KOPT-K1 (cell line): ENCODE measurements around the gene CLDN4.
"Not testable (repeated sequence)": the region's sequence is repeated elsewhere in the genome, so short reads cannot be mapped to it uniquely, and the experiment has no call there.

Source experiments
- H3K27ac ChIP-seq: fragments of 200-600 bp; sonication (generic); 2 replicates; pipeline ENCODE4 v1.5.1; 2016; ENCODE audit warnings: antibody characterized with exemption, mild to moderate bottlenecking, low read depth, low read length; ENCODE audit not compliant: poor library complexity, severe bottlenecking
- H3K36me3 ChIP-seq: fragments of 200-600 bp; sonication (generic); 2 replicates; pipeline ENCODE4 v1.5.1; 2017; ENCODE audit warnings: antibody characterized with exemption, mild to moderate bottlenecking, low read length, moderate library complexity; ENCODE audit not compliant: insufficient read depth
- H3K9me3 ChIP-seq: fragments of 200-600 bp; sonication (generic); 2 replicates; pipeline ENCODE4 v1.5.1; 2017; ENCODE audit warnings: antibody characterized with exemption, low read length, mild to moderate bottlenecking; ENCODE audit not compliant: insufficient read depth, poor library complexity, severe bottlenecking

The CLDN4 gene

DNA sequence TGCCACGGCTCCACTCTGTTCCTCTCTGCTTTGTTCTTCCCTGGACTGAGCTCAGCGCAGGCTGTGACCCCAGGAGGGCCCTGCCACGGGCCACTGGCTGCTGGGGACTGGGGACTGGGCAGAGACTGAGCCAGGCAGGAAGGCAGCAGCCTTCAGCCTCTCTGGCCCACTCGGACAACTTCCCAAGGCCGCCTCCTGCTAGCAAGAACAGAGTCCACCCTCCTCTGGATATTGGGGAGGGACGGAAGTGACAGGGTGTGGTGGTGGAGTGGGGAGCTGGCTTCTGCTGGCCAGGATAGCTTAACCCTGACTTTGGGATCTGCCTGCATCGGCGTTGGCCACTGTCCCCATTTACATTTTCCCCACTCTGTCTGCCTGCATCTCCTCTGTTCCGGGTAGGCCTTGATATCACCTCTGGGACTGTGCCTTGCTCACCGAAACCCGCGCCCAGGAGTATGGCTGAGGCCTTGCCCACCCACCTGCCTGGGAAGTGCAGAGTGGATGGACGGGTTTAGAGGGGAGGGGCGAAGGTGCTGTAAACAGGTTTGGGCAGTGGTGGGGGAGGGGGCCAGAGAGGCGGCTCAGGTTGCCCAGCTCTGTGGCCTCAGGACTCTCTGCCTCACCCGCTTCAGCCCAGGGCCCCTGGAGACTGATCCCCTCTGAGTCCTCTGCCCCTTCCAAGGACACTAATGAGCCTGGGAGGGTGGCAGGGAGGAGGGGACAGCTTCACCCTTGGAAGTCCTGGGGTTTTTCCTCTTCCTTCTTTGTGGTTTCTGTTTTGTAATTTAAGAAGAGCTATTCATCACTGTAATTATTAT, 1.2 kb downstream of the CLDN4 start:
- Histone ChIP-seq H3K36me3 (no peaks in the 10 kb centered on the region), H3K9me3 (no peaks in the 10 kb centered on the region), H3K27ac (no peak overlapping the region)

DNA sequence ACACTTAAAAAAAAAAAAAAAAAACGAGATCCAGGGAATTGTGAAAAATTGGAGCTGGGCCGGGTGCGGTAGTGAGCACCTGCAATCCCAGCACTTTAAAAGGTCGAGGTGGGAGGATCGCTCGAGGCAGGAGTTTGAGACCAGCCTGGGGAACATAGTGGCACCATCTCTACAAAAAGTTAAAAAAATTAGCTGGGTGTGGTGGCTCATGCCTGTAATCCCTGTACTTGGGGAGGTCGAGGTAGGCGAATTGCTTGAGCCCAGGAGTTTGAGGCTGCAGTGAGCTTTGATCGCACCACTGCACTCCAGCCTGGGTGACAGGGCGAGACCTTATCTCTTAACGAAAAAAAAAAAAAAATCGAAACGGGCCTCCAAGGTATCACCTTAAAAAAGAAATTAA, 2.0 kb downstream of the CLDN4 start:
- no peak overlapping the region for H3K27ac ChIP-seq

GRCh38 chr7:73833251-73833919, 2.6 kb downstream of the CLDN4 start:
- H3K27ac ChIP-seq: no peak overlapping the region
- no peaks in the 10 kb centered on the region for H3K9me3 ChIP-seq

More for the DNA sequence above, 2.0 kb downstream of the CLDN4 start:
- H3K36me3 ChIP-seq: no peaks in the 10 kb centered on the region
- H3K9me3 ChIP-seq: no peaks in the 10 kb centered on the region

DNA sequence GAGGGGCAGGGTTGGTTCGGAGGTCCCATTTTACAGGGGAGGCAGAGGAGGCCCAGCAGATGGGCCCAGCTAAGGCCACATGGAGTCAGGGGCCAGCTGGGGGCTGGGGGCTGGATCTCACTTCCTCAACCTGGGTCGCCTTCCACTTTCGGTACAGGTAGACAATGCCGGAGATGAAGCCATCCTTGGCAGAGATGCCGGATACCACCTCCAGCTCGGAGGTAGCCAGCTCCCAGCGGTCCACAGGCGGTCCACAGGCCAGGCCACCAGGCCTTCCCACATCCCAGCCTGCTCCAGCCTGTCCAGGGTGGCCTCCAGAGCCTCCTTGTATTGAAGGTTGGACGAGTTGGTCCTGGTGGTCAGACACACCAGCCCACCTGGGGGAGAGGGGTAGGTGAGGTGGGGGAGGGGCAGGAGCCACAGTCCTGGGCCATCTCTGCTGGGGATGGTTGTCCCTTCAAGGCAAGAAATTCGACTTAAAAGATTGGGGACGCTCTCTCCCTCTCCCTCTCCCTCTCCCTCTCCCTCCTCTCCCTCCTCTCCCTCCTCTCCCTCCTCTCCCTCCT, 3.9 kb downstream of the CLDN4 start:
- no peak overlapping the region for H3K27ac ChIP-seq
- no peaks in the 10 kb centered on the region for H3K36me3 ChIP-seq
- H3K9me3 ChIP-seq: no peaks in the 10 kb centered on the region

More at GRCh38 chr7:73833251-73833919, 2.6 kb downstream of the CLDN4 start:
- no peaks in the 10 kb centered on the region for H3K36me3 ChIP-seq

- not testable (repeated sequence) for H3K9me3 ChIP-seq, H3K36me3 ChIP-seq, H3K27ac ChIP-seq
These were observed 6.4 kb downstream of the CLDN4 start for GRCh38 chr7:73837167-73837566.

- no peak overlapping the region for H3K27ac ChIP-seq
- H3K36me3 ChIP-seq: no peaks in the 10 kb centered on the region
- no peaks in the 10 kb centered on the region for H3K9me3 ChIP-seq
These were observed 7.8 kb downstream of the CLDN4 start for GRCh38 chr7:73838642-73839041.

GRCh38 chr7:73839290-73839689, 8.5 kb downstream of the CLDN4 start:
- no peaks in the 10 kb centered on the region for H3K36me3 ChIP-seq
- H3K27ac ChIP-seq: no peak overlapping the region
- H3K9me3 ChIP-seq: no peaks in the 10 kb centered on the region

GRCh38 chr7:73839743-73840714, 9.2 kb downstream of the CLDN4 start:
- no peaks in the 10 kb centered on the region for H3K9me3 ChIP-seq
- no peak overlapping the region for H3K27ac ChIP-seq
- H3K36me3 ChIP-seq: no peaks in the 10 kb centered on the region

GRCh38 chr7:73840715-73841379, 10.1 kb downstream of the CLDN4 start:
- Histone ChIP-seq H3K9me3 (no peaks in the 10 kb centered on the region), H3K27ac (no peak overlapping the region), H3K36me3 (no peaks in the 10 kb centered on the region)

DNA sequence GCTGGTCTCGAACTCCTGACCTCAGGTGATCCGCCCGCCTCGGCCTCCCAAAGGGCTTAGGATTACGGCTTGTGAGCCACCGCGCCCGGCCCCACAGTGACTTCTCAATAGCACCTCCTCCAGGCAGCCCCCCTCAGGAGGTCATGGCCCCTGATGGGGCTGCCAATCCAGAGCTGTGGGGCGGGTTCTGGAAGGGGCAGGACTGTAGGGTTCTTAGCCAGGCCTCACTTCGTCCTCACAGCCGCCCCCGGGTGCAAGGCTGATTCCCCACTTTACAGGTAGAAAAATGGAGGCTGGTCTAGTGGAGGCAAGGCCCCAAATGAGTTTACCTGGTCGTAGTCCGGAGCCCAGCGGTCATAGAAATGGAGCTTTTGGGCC, 10.9 kb downstream of the CLDN4 start:
- H3K27ac ChIP-seq: peak overlapping the region; percentile 54
- H3K36me3 ChIP-seq: no peaks in the 10 kb centered on the region

DNA sequence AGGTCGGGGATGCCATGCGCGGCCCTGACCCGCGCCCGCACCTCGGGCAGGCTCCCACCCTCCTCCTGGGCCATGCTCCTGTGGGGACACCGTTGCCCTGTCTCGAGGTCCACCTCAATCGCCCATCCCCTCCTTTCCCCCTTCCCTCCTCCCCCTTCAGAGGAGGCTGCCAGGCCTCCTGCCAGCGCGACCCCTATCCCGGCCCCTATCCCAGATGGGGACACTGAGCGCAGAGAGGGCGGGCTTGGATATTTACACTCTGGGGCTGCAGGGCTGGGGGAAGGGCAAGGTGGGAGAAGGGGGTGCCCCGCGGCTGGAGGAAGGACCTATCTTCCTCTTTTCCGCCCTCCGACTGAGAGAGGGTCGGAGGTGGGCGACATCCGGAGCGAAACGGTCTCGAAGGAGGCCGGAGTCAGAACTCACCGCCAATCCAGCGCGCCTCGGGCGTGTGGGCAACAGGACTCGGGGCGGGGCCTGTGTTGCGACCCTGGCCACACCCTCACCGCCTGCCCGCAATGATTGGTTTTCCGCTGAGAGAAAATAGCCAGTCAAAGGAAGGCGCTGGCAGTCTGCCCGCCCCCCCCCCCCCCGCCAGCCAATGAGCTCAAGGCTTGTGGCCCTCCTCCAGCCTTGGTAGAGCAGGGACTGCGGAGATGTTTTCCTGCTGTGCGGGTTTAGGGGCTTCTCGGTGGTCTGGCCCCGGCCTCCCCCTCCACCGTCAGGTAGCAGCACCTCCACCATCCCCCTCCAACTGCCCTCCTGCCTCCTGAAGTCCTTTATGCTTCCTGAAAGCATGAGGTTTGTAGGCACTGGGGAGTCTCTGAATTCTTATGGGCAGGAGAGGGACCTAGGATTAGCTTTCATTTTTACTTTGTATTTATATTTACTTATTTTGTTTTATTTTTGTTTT, 11.5 kb downstream of the CLDN4 start, which contains the start of gene METTL27:
METTL27 (minus strand) TSS at position 450 of the 910 bp plus-strand sequence; CDS start at position 74, 376 bp downstream.
- peak within 1 kb of the TSS; percentile 54 for H3K27ac ChIP-seq
- no peaks in the 10 kb centered on the region for H3K9me3 ChIP-seq
- H3K36me3 ChIP-seq: no peaks in the 10 kb centered on the region

More for the DNA sequence above, 10.9 kb downstream of the CLDN4 start:
- H3K9me3 ChIP-seq: no peaks in the 10 kb centered on the region

- Histone ChIP-seq H3K36me3 (no peaks in the 10 kb centered on the region), H3K9me3 (peaks cover 9% of the 10 kb centered on the region), H3K27ac (no peak overlapping the region)
These were observed 13.3 kb downstream of the CLDN4 start for GRCh38 chr7:73844131-73844547.

DNA sequence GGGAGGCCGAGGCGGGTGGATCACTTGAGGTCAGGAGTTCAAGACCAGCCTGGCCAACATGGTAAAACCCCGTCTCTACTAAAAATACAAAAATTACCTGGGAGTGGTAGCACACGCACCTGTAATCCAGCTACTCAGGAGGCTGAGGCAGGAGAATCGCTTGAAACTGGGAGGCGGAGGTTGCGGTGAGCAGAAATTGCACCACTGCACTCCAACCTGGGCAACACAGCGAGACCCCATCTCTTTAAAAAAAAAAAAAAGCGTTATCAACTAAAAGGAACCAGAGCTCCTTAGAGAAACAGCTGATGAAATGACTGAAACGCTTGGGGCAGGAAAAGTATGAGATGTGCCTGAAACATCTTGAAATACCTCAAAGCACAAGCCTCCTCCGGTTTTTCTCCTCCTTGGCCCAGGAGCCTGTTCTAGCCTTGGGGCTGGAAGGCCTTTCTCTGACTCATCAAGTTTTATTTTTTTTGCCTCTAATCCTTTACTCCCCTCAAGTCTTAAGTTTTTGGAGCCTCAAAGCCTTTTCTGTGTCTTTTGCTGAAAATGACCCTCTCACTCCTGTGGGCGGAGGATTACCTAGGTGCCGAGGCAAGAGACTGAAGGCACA, 14.2 kb downstream of the CLDN4 start:
- peaks cover 9% of the 10 kb centered on the region for H3K9me3 ChIP-seq
- H3K36me3 ChIP-seq: no peaks in the 10 kb centered on the region
- no peak overlapping the region for H3K27ac ChIP-seq
